Karpas-422 (cell line): Measurements from ENCODE around the gene TM7SF3. TPM values are rescaled to one million over a fixed set of nuclear protein-coding genes. Genes with fewer than 3 reads are reported as not detected.
"Not testable (repeated sequence)": the region's sequence is repeated elsewhere in the genome, so short reads cannot be mapped to it uniquely, and the experiment has no call there.

Source experiments
- DNase-seq: peaks from one replicate; pipeline ENCODE4 v3.0.0-alpha.2; 2015
- H2AFZ ChIP-seq: fragments of 200-600 bp; sonication (generic); 2 replicates; pipeline ENCODE4 v1.6.1; 2014; ENCODE audit warnings: antibody characterized with exemption, low read length, mixed read lengths
- H3K27ac ChIP-seq: fragments of 200-600 bp; sonication (generic); 2 replicates; pipeline ENCODE4 v1.5.1; 2014; ENCODE audit warnings: mild to moderate bottlenecking, low read length, moderate library complexity
- H3K27me3 ChIP-seq: fragments of 200-600 bp; sonication (generic); 2 replicates; pipeline ENCODE4 v1.6.1; 2014; ENCODE audit warnings: low read length, mixed read lengths
- H3K36me3 ChIP-seq: fragments of 200-600 bp; sonication (generic); 2 replicates; pipeline ENCODE4 v1.6.1; 2014; ENCODE audit warnings: low read length, mixed read lengths; ENCODE audit not compliant: insufficient read depth
- H3K4me1 ChIP-seq: fragments of 200-600 bp; sonication (generic); 2 replicates; pipeline ENCODE4 v1.6.1; 2014; ENCODE audit warnings: mild to moderate bottlenecking, low read length, mixed read lengths
- H3K4me2 ChIP-seq: fragments of 200-600 bp; sonication (generic); 2 replicates; pipeline ENCODE4 v1.6.1; 2014; ENCODE audit warnings: low read length, low read depth, mild to moderate bottlenecking; ENCODE audit not compliant: poor library complexity, severe bottlenecking
- H3K4me3 ChIP-seq: fragments of 200-600 bp; sonication (generic); 2 replicates; pipeline ENCODE4 v1.5.1; 2014; ENCODE audit warnings: mild to moderate bottlenecking, antibody characterized with exemption, low read length, mixed read lengths
- H3K79me2 ChIP-seq: fragments of 200-600 bp; sonication (generic); 2 replicates; pipeline ENCODE4 v1.6.1; 2014; ENCODE audit warnings: mild to moderate bottlenecking, low read length, mixed read lengths
- H3K9ac ChIP-seq: fragments of 200-600 bp; sonication (generic); 2 replicates; pipeline ENCODE4 v1.6.0; 2014; ENCODE audit warnings: low read length
- H3K9me2 ChIP-seq: fragments of 200-600 bp; sonication (generic), shearing (Covaris generic); replicated peaks from 2 replicates; pipeline ENCODE4 v1.6.0; 2014; ENCODE audit warnings: mild to moderate bottlenecking, low read length, moderate library complexity; ENCODE audit not compliant: insufficient read depth
- H3K9me3 ChIP-seq: fragments of 300-700, 200-600 bp; sonication (generic); 2 replicates; pipeline ENCODE4 v1.6.1; 2014; ENCODE audit warnings: low read length, mixed read lengths
- H4K20me1 ChIP-seq: fragments of 200-600 bp; sonication (generic); 2 replicates; pipeline ENCODE4 v1.6.1; 2014; ENCODE audit warnings: mild to moderate bottlenecking, antibody characterized with exemption, low read length, low read depth; ENCODE audit not compliant: insufficient read depth
- total RNA-seq: library from RNA; depleted of rRNA; stranded (reverse); fragments of >200 nt; shearing (Covaris generic); gene quantifications from 2 replicates; pipeline ENCODE4 v1.2.3, GENCODE V29; 2014; ENCODE audit warnings: low replicate concordance

TM7SF3 gene
- total RNA-seq, 1 experiment from 2014 or later = 59.0 TPM

GRCh38 chr12:27048822-27049752 lies 34.9 kb upstream of the TM7SF3 start:
- Histone ChIP-seq H3K27me3 (no peaks in the 10 kb centered on the region), H3K9ac (no peak overlapping the region), H3K4me2 (no peak overlapping the region)

GRCh38 chr12:27042018-27042417 lies 27.8 kb upstream of the TM7SF3 start:
- H3K9me3 ChIP-seq, H3K79me2 ChIP-seq, DNase-seq, H3K36me3 ChIP-seq, H4K20me1 ChIP-seq, H3K4me3 ChIP-seq, H3K4me2 ChIP-seq, H2AFZ ChIP-seq, H3K27me3 ChIP-seq, H3K4me1 ChIP-seq, H3K9ac ChIP-seq, H3K27ac ChIP-seq, H3K9me2 ChIP-seq: not testable (repeated sequence)

More at GRCh38 chr12:27048822-27049752, 34.9 kb upstream of the TM7SF3 start:
- Histone ChIP-seq H2AFZ (no peak overlapping the region), H3K4me3 (no peak overlapping the region), H3K9me2 (0 out of 2 replicates have a peak, but pooled peaks cover 3% of the 10 kb centered on the region), H3K36me3 (no peaks in the 10 kb centered on the region), H3K79me2 (no peaks in the 10 kb centered on the region), H3K9me3 (no peaks in the 10 kb centered on the region), H3K4me1 (no peaks in the 10 kb centered on the region), H4K20me1 (no peaks in the 10 kb centered on the region), H3K27ac (no peak overlapping the region)
- DNase-seq = no peak

- not testable (repeated sequence) for H2AFZ ChIP-seq, H4K20me1 ChIP-seq, H3K27me3 ChIP-seq, H3K9ac ChIP-seq, H3K36me3 ChIP-seq, DNase-seq, H3K79me2 ChIP-seq, H3K4me1 ChIP-seq, H3K4me3 ChIP-seq, H3K4me2 ChIP-seq, H3K9me3 ChIP-seq, H3K27ac ChIP-seq, H3K9me2 ChIP-seq
Observed at GRCh38 chr12:27040637-27041036, 26.5 kb upstream of the TM7SF3 start.

- no peak for DNase-seq
- Histone ChIP-seq H3K9me2 (no peaks in the 10 kb centered on the region), H2AFZ (no peak overlapping the region), H3K79me2 (no peaks in the 10 kb centered on the region), H3K4me2 (no peak overlapping the region), H3K27ac (no peak overlapping the region), H3K4me1 (peaks cover 4% of the 10 kb centered on the region; the same call in 1 of the 2 replicates), H3K9ac (no peak overlapping the region), H3K27me3 (no peaks in the 10 kb centered on the region), H4K20me1 (no peaks in the 10 kb centered on the region), H3K36me3 (peaks cover 18% of the 10 kb centered on the region), H3K9me3 (no peaks in the 10 kb centered on the region), H3K4me3 (no peak overlapping the region)
Observed at GRCh38 chr12:27034607-27035293, 20.6 kb upstream of the TM7SF3 start.

- H4K20me1 ChIP-seq = no peaks in the 10 kb centered on the region
- H3K9me3 ChIP-seq = no peaks in the 10 kb centered on the region
- no peaks in the 10 kb centered on the region for H3K27me3 ChIP-seq
- no peaks in the 10 kb centered on the region for H3K9me2 ChIP-seq
- 0 out of 2 replicates have a peak, but pooled peaks cover under 1% of the 10 kb centered on the region for H3K79me2 ChIP-seq
- H3K9ac ChIP-seq = no peak overlapping the region
- no peaks in the 10 kb centered on the region for H3K4me1 ChIP-seq
- no peak for DNase-seq
- no peak overlapping the region for H3K4me2 ChIP-seq
- H2AFZ ChIP-seq = no peak overlapping the region
- no peak overlapping the region for H3K27ac ChIP-seq
- H3K4me3 ChIP-seq = no peak overlapping the region
- peaks cover 30% of the 10 kb centered on the region for H3K36me3 ChIP-seq
Observed at GRCh38 chr12:27032679-27033078, 18.5 kb upstream of the TM7SF3 start.

GRCh38 chr12:27031531-27031930 lies 17.3 kb upstream of the TM7SF3 start:
- H3K27me3 ChIP-seq = no peaks in the 10 kb centered on the region

GRCh38 chr12:27026257-27026656 lies 12.1 kb upstream of the TM7SF3 start:
- H3K4me3 ChIP-seq = no peak overlapping the region
- DNase-seq = no peak
- H2AFZ ChIP-seq = no peak overlapping the region
- no peak overlapping the region for H3K27ac ChIP-seq
- H3K9me2 ChIP-seq = no peaks in the 10 kb centered on the region
- H3K4me2 ChIP-seq = no peak overlapping the region
- no peak overlapping the region for H3K9ac ChIP-seq
- no peaks in the 10 kb centered on the region for H4K20me1 ChIP-seq
- H3K4me1 ChIP-seq = peaks cover 31% of the 10 kb centered on the region
- no peaks in the 10 kb centered on the region for H3K27me3 ChIP-seq
- peaks cover 47% of the 10 kb centered on the region for H3K79me2 ChIP-seq
- H3K9me3 ChIP-seq = no peaks in the 10 kb centered on the region
- H3K36me3 ChIP-seq = peaks cover 40% of the 10 kb centered on the region

More at GRCh38 chr12:27031531-27031930, 17.3 kb upstream of the TM7SF3 start:
- no peak overlapping the region for H3K4me2 ChIP-seq
- H3K9ac ChIP-seq = no peak overlapping the region
- H3K4me3 ChIP-seq = no peak overlapping the region
- no peak for DNase-seq
- no peaks in the 10 kb centered on the region for H3K9me3 ChIP-seq
- peaks cover 8% of the 10 kb centered on the region for H3K79me2 ChIP-seq
- H4K20me1 ChIP-seq = no peaks in the 10 kb centered on the region
- peaks cover 37% of the 10 kb centered on the region for H3K36me3 ChIP-seq
- no peak overlapping the region for H3K27ac ChIP-seq
- no peak overlapping the region for H2AFZ ChIP-seq
- no peaks in the 10 kb centered on the region for H3K4me1 ChIP-seq
- no peaks in the 10 kb centered on the region for H3K9me2 ChIP-seq

GRCh38 chr12:27025116-27025515 lies 10.9 kb upstream of the TM7SF3 start:
- Histone ChIP-seq H2AFZ (no peak overlapping the region), H4K20me1 (no peaks in the 10 kb centered on the region), H3K27ac (no peak overlapping the region), H3K9me3 (no peaks in the 10 kb centered on the region), H3K79me2 (peaks cover 47% of the 10 kb centered on the region), H3K4me3 (no peak overlapping the region), H3K27me3 (no peaks in the 10 kb centered on the region), H3K9ac (no peak overlapping the region), H3K36me3 (peaks cover 37% of the 10 kb centered on the region), H3K9me2 (no peaks in the 10 kb centered on the region), H3K4me2 (peak overlapping the region; percentile 17), H3K4me1 (peaks cover 31% of the 10 kb centered on the region)
- no peak for DNase-seq
